Common myeloid progenitor, CD34-positive (primary cell): Measurements from ENCODE around the gene POMGNT1.
"Not testable (repeated sequence)": the region's sequence is repeated elsewhere in the genome, so short reads cannot be mapped to it uniquely, and the experiment has no call there.

Source experiments
- CTCF ChIA-PET: fragments of 350-600 bp; sonication (Branson Sonifier 250); formaldehyde crosslinking; loops from one replicate; lab custom pipeline; 2021; ENCODE audit warnings: antibody characterized with exemption; lab: Charles Lee
- POLR2A ChIA-PET: fragments of 350-600 bp; sonication (Branson Sonifier 250); formaldehyde crosslinking; loops from one replicate; lab custom pipeline; 2021; ENCODE audit warnings: antibody characterized with exemption; lab: Charles Lee
- DNase-seq, 3 donors: peaks; one replicate each; pipeline versions ENCODE4 v3.0.0 to v3.0.0-alpha.2; 2013
- H3K27ac ChIP-seq, 2 experiments: 1 replicate in 1 of 2; 2 replicates in 1 of 2; pipeline ENCODE4 v1.7.0; 2013; ENCODE audit warnings: inconsistent platforms in 2 of 2, low read length in 2 of 2, mild to moderate bottlenecking in 2 of 2, low read depth in 1 of 2, moderate library complexity in 1 of 2; ENCODE audit not compliant: severe bottlenecking in 2 of 2, insufficient read depth in 1 of 2, poor library complexity in 1 of 2
- H3K27me3 ChIP-seq, 5 experiments: replicated peaks in 2 of 5; 1 replicate in 3 of 5; 2 replicates in 2 of 5; pipeline versions ENCODE4 v1.6.1 to v1.7.0; 2013; ENCODE audit warnings: low read length in 4 of 5, mild to moderate bottlenecking in 2 of 5, moderate library complexity in 2 of 5, inconsistent platforms in 1 of 5; ENCODE audit not compliant: insufficient read depth in 5 of 5, control insufficient read depth in 4 of 5
- H3K36me3 ChIP-seq, 4 experiments: 1 replicate in 2 of 4; 2 replicates in 2 of 4; pipeline versions ENCODE4 v1.6.1 to v1.7.0; 2013; ENCODE audit warnings: low read length in 3 of 4, control low read depth in 1 of 4, mild to moderate bottlenecking in 1 of 4; ENCODE audit not compliant: control insufficient read depth in 4 of 4, insufficient read depth in 4 of 4
- H3K4me1 ChIP-seq, 4 experiments: 1 replicate in 3 of 4; 2 replicates in 1 of 4; pipeline versions ENCODE4 v1.6.1 to v1.7.1; 2013; ENCODE audit warnings: low read length in 3 of 4, mild to moderate bottlenecking in 3 of 4, control low read depth in 1 of 4, inconsistent platforms in 1 of 4, moderate library complexity in 1 of 4; ENCODE audit not compliant: control insufficient read depth in 4 of 4, insufficient read depth in 4 of 4; ENCODE audit errors: control extremely low read depth in 1 of 4
- H3K4me3 ChIP-seq, 7 experiments: 1 replicate in 4 of 7; 2 replicates in 3 of 7; pipeline versions ENCODE4 v1.5.1 to v1.7.0; 2013; ENCODE audit warnings: mild to moderate bottlenecking in 7 of 7, low read length in 6 of 7, moderate library complexity in 6 of 7, inconsistent platforms in 2 of 7, low read depth in 2 of 7, control low read depth in 1 of 7; ENCODE audit not compliant: insufficient read depth in 4 of 7, control insufficient read depth in 1 of 7; ENCODE audit errors: extremely low read depth in 1 of 7
- H3K9me3 ChIP-seq, 5 experiments: 1 replicate in 4 of 5; 2 replicates in 1 of 5; pipeline versions ENCODE4 v1.6.1 to v1.7.1; 2013; ENCODE audit warnings: low read length in 4 of 5, mild to moderate bottlenecking in 2 of 5, inconsistent platforms in 1 of 5, low read depth in 1 of 5, moderate library complexity in 1 of 5; ENCODE audit not compliant: control insufficient read depth in 4 of 5, insufficient read depth in 2 of 5; ENCODE audit errors: control extremely low read depth in 1 of 5
- WGBS: methylation state at CpG from one replicate; pipeline ENCODE4 v1.1.5; 2013; ENCODE audit not compliant: insufficient coverage; 5-methylcytosine and 5-hydroxymethylcytosine counted together

POMGNT1 gene

DNA sequence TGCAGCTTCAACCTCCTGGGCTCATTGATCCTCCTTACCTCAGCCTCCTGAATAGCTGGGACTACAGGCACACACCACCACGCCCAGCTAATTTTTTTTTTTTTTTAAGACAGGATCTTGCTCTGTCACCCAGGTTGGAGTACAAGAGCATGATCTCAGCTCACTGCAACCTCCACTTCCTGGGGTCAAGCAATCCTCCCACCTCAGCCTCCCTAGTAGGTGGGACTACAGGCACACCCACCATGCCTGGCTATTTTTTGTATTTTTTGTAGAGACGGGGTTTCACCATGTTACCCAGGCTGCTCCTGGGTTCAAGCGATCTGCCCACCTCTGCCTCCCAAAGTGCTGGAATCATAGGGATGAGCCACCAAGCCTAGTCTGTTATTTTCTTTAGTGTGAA, 45.6 kb upstream of the POMGNT1 start:
- POLR2A ChIA-PET, result interaction anchor here (0.6 to 0.7 kb wide), 2 partner anchors 36 to 1237 kb away, joined by 3 to 4 read pairs; no protein-coding TSS in a partner anchor
- not testable (repeated sequence) for H3K27ac ChIP-seq, H3K9me3 ChIP-seq, H3K4me3 ChIP-seq, H3K27me3 ChIP-seq, DNase-seq, H3K36me3 ChIP-seq
- 95% methylated on average over 2 of the region's 3 CpGs for WGBS
- CTCF ChIA-PET, result interaction anchor here (0.6 to 2.2 kb wide), 5 partner anchors 11 to 113 kb away, joined by 3 to 18 read pairs (median 3); no protein-coding TSS in a partner anchor
- H3K4me1 ChIP-seq, result peaks cover 10 to 27% (median 20%) of the 10 kb centered on the region in 4 experiments

DNA sequence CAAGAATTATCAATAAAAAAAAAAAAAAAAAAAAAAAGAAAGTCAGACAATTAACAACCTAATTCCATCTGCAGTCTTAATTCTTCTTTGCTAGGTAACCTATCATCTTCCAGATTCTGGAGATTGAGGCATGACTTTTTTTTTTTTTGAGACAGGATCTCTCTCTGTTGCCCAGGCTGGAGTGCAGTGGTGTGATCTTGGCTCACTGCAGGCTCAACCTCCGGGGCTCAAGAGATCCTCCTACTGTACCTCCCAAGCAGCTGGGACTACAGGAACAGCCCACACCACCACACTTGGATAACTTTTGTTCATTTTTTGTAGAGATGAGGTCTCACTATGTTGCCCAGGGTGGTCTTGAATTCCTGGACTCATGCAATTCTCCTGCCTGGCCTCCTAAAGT, 44.7 kb upstream of the POMGNT1 start:
- Histone ChIP-seq H3K36me3 (no peaks in the 10 kb centered on the region), H3K27ac (no peak overlapping the region), H3K27me3 (no peaks in the 10 kb centered on the region), H3K4me3 (no peak overlapping the region), H3K9me3 (peaks cover 0 to 2% (median 0%) of the 10 kb centered on the region in 5 experiments), H3K4me1 (peaks cover 2 to 18% (median 12%) of the 10 kb centered on the region in 4 experiments)
- DNase-seq, result no peak
- ChIA-PET POLR2A (no interaction called here), CTCF (interaction anchor here (1.2 kb wide), 1 partner anchor 12 kb away, joined by 3 read pairs; no protein-coding TSS in a partner anchor)
- no CpG with 5 or more reads among the region's 1 CpG for WGBS

DNA sequence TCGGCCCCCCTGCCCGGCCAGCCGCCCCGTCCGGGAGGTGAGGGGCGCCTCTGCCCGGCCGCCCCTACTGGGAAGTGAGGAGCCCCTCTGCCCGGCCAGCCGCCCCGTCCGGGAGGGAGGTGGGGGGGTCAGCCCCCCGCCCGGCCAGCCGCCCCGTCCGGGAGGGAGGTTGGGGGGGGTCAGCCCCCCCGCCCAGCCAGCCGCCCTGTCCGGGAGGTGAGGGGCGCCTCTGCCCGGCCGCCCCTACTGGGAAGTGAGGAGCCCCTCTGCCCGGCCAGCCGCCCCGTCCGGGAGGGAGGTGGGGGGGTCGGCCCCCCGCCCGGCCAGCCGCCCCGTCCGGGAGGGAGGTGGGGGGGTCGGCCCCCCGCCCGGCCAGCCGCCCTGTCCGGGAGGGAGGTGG, 43.5 kb upstream of the POMGNT1 start:
- POLR2A ChIA-PET, H3K27me3 ChIP-seq, H3K36me3 ChIP-seq, H3K9me3 ChIP-seq, DNase-seq, H3K27ac ChIP-seq, H3K4me3 ChIP-seq, CTCF ChIA-PET: not testable (repeated sequence)
- peaks cover 2 to 11% (median 8%) of the 10 kb centered on the region in 4 experiments for H3K4me1 ChIP-seq
- WGBS, result 83% methylated on average over 6 of the region's 38 CpGs

DNA sequence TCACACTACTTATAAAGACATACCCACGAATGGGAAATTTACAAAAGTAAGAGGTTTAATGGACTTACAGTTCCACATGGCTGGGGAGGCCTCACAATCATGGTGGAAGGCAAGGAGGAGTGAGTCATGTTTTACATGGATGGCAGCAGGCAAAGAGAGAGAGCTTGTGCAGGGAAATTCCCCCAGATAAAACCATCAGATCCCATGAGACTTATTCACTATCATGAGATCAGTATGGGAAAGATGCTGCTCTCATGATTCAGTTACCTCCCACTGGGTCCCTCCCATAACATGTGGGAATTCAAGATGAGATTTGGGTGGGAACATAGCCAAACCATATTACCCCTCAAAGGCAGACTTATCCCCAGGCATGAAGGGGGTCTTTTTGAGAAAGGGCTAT, 40.6 kb upstream of the POMGNT1 start:
- H3K36me3 ChIP-seq, H3K27me3 ChIP-seq, POLR2A ChIA-PET, H3K27ac ChIP-seq, H3K4me1 ChIP-seq, CTCF ChIA-PET, H3K9me3 ChIP-seq, H3K4me3 ChIP-seq, DNase-seq: not testable (repeated sequence)
- 80% methylated on average over 1 of the region's 1 CpG for WGBS

DNA sequence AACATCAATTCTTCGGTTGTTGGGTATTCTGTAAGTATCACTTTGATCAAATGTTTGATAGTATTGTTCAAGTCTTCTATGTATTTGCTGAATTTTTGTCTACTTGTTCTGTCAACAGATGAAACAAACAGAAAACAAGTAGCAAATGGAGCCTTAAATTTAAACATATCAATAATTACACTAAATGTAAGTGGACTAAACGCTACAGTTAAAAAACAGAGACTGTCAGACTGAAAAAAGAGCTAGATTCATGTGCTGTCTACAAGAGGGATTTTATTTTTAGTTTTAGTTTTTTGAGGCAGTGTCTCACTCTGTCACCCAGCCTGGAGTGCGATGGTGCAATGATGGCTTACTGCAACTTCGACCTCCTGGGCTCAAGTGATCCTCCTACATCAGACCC, 38.6 kb upstream of the POMGNT1 start:
- CTCF ChIA-PET, result no interaction called here
- no peak overlapping the region for H3K4me3 ChIP-seq
- no peak for DNase-seq
- WGBS, result 80% methylated on average over 1 of the region's 4 CpGs
- POLR2A ChIA-PET, result no interaction called here
- H3K27ac ChIP-seq, result no peak overlapping the region
- peaks cover 0 to 4% (median 2%) of the 10 kb centered on the region in 4 experiments for H3K4me1 ChIP-seq
- no peaks in the 10 kb centered on the region for H3K36me3 ChIP-seq
- H3K9me3 ChIP-seq, result peaks cover 0 to 8% (median 0%) of the 10 kb centered on the region in 5 experiments
- H3K27me3 ChIP-seq, result no peaks in the 10 kb centered on the region

DNA sequence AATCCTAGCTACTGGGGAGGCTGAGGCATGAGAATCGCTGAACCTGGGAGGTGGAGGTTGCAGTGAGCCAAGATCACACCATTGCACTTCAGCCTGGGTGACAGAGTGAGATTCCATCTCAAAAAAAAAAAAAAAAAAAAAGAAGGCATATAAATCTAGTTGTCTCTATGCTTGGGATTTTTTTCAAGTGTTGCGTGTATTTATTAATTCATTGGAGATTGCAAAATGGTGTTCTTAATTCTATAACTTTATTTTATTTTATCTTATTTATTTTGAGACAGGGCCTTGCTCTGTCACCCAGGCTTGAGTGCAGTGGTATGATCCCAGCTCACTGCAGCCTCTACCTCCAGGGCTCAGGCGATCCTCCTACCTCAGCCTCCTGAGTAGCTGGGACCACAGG, 33.0 kb upstream of the POMGNT1 start:
- DNase-seq, H3K27ac ChIP-seq, POLR2A ChIA-PET, H3K4me1 ChIP-seq, H3K4me3 ChIP-seq, H3K36me3 ChIP-seq, H3K27me3 ChIP-seq, H3K9me3 ChIP-seq: not testable (repeated sequence)
- WGBS, result 100% methylated on average over 1 of the region's 3 CpGs
- CTCF ChIA-PET, result interaction anchor here (1.1 to 2.4 kb wide), 4 partner anchors 12 to 47 kb away, joined by 3 to 7 read pairs (median 3); no protein-coding TSS in a partner anchor

DNA sequence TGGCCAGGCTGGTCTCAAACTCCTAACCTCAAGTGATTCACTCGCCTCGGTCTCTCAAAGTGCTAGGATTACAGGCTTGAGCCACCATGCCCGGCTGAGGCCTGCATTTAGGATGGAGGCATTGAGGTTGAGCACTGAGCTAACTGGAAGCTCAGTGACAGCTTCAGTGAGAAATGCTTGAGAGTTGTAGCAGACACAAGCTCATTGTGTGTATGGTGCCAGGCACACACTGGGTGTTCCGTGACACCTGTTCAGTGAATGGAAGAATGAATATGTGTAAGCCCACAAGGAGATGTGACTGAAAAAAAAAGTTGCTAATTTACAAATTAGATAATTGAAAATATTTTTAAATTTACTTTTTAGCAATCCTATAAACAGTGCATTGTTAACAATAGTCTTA, 26.7 kb upstream of the POMGNT1 start:
- Histone ChIP-seq H3K4me1 (peaks cover 0 to 4% (median 0%) of the 10 kb centered on the region in 4 experiments), H3K36me3 (peaks cover 0 to 2% (median 0%) of the 10 kb centered on the region in 4 experiments), H3K27ac (no peak overlapping the region), H3K27me3 (no peaks in the 10 kb centered on the region), H3K9me3 (no peaks in the 10 kb centered on the region), H3K4me3 (no peak overlapping the region)
- CTCF ChIA-PET, result interaction anchor here (0.8 to 7.3 kb wide), 12 partner anchors 9 to 1213 kb away, joined by 3 to 75 read pairs (median 4); partner anchors contain the start of genes LURAP1 and UROD
- 100% methylated on average over 4 of the region's 4 CpGs for WGBS
- no peak for DNase-seq
- POLR2A ChIA-PET, result no interaction called here
